ENCODE results near the gene ZNF616.

ZNF616 gene

GRCh38 chr19:52139252-52140031, at the start of gene ZNF616:
Gene ZNF616, minus strand, starts transcription at chr19:52139938. Its CDS starts 9,426 bp downstream, at chr19:52130512.
- DNase-seq: no peak

GRCh38 chr19:52188822-52189734, 49.3 kb upstream of the ZNF616 start:
- no peak for DNase-seq

DNA sequence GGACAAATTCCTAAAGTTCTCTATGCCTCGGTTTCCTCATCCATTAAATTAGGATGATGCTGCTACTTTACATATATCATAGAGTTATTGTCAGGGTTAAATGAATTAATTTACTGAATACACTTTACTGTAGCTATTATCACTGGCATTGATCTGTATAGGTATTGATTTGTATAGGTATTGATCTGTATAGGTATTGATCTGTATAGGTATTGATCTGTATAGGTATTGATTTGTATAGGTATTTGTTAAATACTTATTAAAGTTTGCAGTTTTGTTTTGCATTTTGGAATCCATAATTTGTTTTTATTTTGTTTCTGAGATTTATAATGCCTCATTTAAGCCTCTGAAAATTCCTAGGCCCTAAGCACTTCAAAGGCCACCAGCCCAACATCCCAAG, 47.7 kb upstream of the ZNF616 start:
- no peak for DNase-seq

DNA sequence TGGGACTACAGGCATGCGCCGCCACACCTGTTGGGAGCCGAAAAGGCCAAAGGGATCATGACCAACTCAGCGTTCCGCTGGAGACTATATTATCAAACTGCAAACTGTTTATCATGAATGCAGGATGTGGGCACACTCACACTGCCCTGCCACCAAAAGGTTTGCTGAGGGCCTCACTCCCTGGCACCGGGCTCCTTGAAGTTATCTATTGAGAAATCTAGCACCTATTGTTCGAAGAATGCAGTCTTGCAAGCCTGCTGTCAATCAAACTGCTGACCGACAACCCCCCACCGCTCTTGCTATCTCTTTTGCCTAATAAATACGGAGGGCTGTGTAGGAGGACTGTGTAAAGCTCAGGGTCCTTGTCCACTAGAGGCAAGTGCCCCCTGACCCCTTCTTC, 36.8 kb upstream of the ZNF616 start:
- no peak for DNase-seq

GRCh38 chr19:52172347-52172746, 32.6 kb upstream of the ZNF616 start:
- no peak for DNase-seq

DNA sequence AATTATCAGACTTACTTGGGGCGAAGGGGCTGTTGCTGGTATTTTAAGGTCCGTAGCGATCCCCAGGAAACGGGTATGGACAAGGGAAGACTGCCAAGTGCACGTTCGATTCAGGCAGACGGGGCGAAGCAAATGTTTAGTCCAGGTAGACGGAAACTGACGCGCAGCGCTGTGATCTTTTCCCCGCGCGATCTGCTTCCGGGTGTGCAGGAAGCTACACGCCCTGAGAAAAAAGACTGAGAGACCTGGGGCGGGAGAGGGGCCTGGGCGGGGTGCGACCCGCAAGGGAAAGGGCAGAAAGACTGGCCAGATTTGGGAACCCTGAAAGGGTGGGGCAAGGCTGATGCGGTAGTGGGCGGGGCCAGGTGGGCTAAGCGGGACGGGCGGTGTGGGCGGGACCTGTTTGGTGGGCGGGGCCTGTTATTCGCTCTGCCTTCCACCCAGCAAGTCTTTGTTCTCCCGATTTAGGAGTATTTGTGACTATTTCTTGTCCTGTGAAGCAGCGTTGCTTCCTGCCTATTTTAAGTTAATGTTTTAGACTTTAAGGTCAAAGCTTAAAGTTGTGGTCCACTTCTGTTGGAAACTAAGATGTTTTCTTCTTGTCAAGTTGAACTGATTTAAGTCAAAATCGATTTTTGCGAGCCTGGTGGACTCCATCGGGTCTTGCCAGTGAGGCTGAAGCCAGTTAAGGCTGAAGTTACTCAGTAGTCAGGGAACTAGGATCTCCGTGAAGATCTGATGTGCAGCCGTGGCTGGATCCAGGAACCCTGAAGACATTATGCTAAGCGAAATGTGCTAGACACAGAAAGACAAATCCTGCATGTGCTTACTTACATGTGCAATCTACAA, 31.8 kb upstream of the ZNF616 start, which contains the start of gene ZNF836:
TSS of gene ZNF836 (minus strand) at position 301 of the 849 bp plus-strand sequence. CDS start 3,549 bp downstream, outside the sequence.
- peak; percentile 47 for DNase-seq

- DNase-seq: no peak
Measured at GRCh38 chr19:52170863-52171320, 31.2 kb upstream of the ZNF616 start.

- DNase-seq: no peak
Measured at GRCh38 chr19:52170304-52170703, 30.6 kb upstream of the ZNF616 start.

DNA sequence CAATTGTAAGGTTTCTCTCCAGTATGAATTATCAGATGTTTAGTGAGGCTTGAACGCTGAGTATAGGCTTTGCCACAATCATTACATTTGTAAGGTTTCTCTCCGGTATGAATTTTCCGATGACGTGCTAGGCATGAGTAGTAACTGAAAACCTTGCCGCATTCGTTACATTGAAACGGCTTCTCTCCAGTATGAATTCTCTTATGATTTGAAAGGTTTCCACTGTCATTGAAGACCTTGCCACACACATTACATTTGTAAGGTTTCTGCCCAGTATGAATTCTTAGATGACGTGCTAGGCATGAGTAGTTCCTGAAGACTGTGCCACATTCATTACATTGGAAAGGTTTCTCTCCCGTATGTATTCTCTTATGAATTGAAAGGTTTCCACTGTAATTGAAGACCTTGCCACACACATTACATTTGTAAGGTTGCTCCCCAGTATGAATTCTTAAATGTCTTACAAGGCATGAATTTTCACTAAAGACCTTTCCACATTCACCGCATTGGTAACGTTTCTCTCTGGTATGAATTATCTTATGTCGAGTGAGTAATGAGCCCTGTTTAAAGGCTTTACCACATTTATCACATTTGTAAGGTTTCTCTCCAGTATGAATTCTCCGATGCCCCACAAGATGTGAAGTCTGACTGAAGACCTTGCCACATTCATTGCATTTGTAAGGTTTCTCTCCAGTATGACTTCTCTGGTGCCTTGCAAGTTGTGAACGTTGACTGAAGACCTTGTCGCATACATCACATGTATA, 16.0 kb upstream of the ZNF616 start:
- no peak for DNase-seq

- no peak for DNase-seq
Measured at GRCh38 chr19:52148256-52148655, 8.5 kb upstream of the ZNF616 start.

DNA sequence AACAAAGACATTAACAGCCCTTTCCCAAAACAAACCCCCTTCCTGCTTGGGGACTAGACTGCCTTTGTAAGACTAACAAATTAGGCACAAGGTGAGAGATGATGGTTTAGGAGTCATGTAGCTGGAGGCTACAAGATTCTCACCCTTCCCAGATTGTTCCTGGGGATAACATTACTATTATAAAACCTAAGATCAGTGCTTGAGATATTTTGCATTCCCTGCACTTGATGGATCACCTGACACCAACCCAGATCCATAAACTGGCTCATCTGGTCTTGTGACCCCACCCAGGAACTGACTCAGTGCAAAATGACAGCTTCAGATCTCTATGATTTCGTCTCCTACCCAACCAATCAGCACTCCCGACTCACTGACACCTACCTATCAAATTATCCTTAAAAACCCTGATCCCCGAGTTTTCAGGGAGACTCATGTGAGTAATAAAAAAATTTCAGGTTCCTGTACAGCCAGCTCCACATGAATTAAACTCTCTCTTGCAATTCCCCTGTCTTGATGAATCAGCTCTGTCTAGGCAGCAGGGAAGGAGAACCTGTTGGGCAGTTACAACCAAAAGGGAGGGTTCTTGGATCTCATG, 2.4 kb upstream of the ZNF616 start:
- no peak for DNase-seq

GRCh38 chr19:52141203-52141602, 1.5 kb upstream of the ZNF616 start:
- no peak for DNase-seq

DNA sequence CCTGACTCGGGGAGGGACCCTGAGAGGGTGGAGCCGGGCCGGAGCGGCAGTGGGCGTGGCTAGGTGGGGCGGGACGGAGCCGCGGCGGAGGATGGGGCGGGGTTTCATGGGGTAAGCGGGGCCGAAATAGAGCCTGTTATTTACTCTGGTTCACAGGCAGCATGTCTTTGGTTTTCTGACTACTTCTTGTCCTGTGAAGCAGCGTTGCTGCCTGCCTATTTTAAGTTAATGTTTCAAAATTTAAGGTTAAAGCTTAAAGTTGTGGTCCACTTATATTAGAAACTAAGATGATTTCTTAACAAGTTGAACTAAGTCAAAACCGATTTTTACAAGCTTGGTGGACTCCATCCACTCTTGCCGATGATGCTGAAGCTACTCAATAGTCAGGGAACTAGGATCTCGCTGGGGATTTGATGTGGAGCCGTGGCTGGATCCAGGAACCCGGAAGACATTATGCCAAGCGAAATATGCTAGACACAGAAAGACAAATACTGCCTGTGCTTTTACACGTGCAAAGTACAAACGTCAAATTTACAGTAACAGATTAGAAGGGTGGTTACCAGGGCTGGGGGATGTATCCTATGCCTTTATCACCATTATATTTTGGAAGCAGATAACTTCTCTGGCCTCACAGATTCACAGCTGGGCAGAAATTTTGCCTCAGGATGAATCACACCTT, 433 bp upstream of the ZNF616 start:
- DNase-seq: no peak

DNA sequence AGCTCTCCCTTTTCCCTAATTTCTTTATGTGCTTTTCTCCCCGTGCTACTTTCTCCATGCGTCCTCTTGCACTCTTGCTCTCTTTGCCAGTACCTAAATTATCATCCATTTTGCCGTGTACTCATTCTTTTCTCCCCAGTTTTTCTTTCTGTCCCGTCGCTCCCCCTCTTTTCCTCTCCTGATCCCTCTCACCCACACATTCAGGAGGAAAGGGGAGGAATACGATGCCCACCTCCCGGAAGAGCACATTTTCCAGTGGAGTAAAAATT, 821 bp downstream of the ZNF616 start:
- no peak for DNase-seq

- DNase-seq: no peak
Measured at GRCh38 chr19:52138278-52138982, 1.3 kb downstream of the ZNF616 start.

- DNase-seq: no peak
Measured at GRCh38 chr19:52120286-52120685, 19.5 kb downstream of the ZNF616 start.

GRCh38 chr19:52115526-52116053, 24.1 kb downstream of the ZNF616 start:
- no peak for DNase-seq

DNA sequence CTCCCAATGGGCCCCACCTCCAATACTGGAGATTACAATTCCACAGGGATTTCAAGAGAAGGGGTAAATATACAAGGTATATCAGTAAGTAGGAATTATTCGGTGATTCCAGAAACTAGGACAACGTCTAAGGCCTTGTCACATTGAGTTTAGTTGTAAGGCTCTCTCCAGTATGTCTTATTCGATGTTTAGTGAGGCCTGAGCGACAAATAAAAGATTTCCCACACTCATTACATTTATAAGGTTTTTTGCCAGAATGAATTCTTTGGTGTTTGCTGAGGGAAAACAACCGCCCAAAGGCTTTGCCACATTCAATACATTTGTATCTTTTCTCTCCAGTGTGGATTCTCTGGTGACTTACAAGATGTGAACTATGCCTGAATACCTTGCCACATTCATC, 25.0 kb downstream of the ZNF616 start:
- DNase-seq: no peak

DNA sequence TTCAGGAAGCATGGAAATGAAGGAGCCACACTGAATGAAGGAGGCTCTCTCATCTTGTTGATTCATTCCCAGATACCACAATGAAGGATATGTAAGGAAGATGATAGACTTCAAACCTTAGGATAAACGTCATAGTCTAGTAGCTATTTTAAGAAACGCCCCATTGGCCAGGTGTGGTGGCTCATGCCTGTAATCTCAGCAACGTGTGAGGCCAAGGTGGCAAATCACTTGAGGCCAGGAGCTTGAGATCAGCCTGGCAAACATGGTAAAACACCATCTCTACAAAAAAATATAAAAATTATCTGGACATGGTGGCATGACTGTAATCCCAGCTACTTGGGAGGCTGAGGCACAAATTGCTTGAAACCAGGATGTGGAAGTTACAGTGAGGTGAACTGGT, 27.1 kb downstream of the ZNF616 start:
- DNase-seq: no peak

- DNase-seq: no peak
Measured at GRCh38 chr19:52110780-52111179, 29.0 kb downstream of the ZNF616 start.

Measured in NK-92 treated with Interleukin-12 subunit alpha and Interleukin-12 subunit beta, amount 100 ng/mL, for 24 hours (cell line).